GM19463 (cell line): ENCODE measurements around the gene NGRN.
"Not testable (repeated sequence)": the region's sequence is repeated elsewhere in the genome, so short reads cannot be mapped to it uniquely, and the experiment has no call there.

ENCODE experiments used
- ATAC-seq: cut with Tn5 transposase; IDR thresholded peaks from one replicate; pipeline ENCODE4 v1.9.1; 2021; ENCODE audit warnings: mild to moderate bottlenecking, moderate library complexity; ENCODE audit not compliant: unreplicated experiment

Gene NGRN

GRCh38 chr15:90234096-90234988 lies 31.1 kb upstream of the NGRN start, which contains the start of gene GDPGP1:
Gene GDPGP1 (plus strand): TSS chr15:90234209. CDS start chr15:90240909, 6,700 bp downstream.
- ATAC-seq = peak; percentile 67

- no peak for ATAC-seq
These were observed 26.1 kb upstream of the NGRN start for GRCh38 chr15:90239371-90239770.

- ATAC-seq = no peak
These were observed 24.6 kb upstream of the NGRN start for GRCh38 chr15:90240856-90241255.

- ATAC-seq = no peak
These were observed 23.9 kb upstream of the NGRN start for GRCh38 chr15:90241343-90242192.

- no peak for ATAC-seq
These were observed 21.4 kb upstream of the NGRN start for GRCh38 chr15:90243943-90244639.

GRCh38 chr15:90248789-90249202 lies 16.7 kb upstream of the NGRN start:
- no peak for ATAC-seq

GRCh38 chr15:90249203-90249863 lies 16.1 kb upstream of the NGRN start, which contains the start of gene TTLL13:
Gene TTLL13 (plus strand): TSS chr15:90249556. CDS start chr15:90250631, 1,075 bp downstream.
- no peak for ATAC-seq

- ATAC-seq = no peak
These were observed 7.7 kb upstream of the NGRN start for GRCh38 chr15:90257776-90258175.

- peak; percentile 78 for ATAC-seq
These were observed 5.9 kb upstream of the NGRN start for GRCh38 chr15:90259524-90259923.

GRCh38 chr15:90260731-90261130 lies 4.7 kb upstream of the NGRN start:
- not testable (repeated sequence) for ATAC-seq

- ATAC-seq = no peak
These were observed 3.7 kb upstream of the NGRN start for GRCh38 chr15:90261811-90262210.

GRCh38 chr15:90262426-90262825 lies 3.0 kb upstream of the NGRN start:
- ATAC-seq = no peak

- ATAC-seq = no peak
These were observed 801 bp upstream of the NGRN start for GRCh38 chr15:90264671-90265070.

GRCh38 chr15:90266061-90266431 lies 574 bp downstream of the NGRN start:
- ATAC-seq = no peak

- ATAC-seq = no peak
These were observed 1.0 kb downstream of the NGRN start for GRCh38 chr15:90266485-90266884.

- ATAC-seq = no peak
These were observed 2.9 kb downstream of the NGRN start for GRCh38 chr15:90268415-90268814.

GRCh38 chr15:90270502-90271150 lies 5.2 kb downstream of the NGRN start:
- no peak for ATAC-seq

- no peak for ATAC-seq
These were observed 6.1 kb downstream of the NGRN start for GRCh38 chr15:90271459-90272166.

GRCh38 chr15:90278467-90278866 lies 13.0 kb downstream of the NGRN start:
- not testable (repeated sequence) for ATAC-seq
